Germinal center (tissue), 1 donor: ENCODE results near the gene TGFB2.

Source experiments
- DNase-seq: peaks from one replicate; pipeline ENCODE4 v3.0.0; 2012; ENCODE audit warnings: mixed read lengths, low spot score

TGFB2 gene

DNA sequence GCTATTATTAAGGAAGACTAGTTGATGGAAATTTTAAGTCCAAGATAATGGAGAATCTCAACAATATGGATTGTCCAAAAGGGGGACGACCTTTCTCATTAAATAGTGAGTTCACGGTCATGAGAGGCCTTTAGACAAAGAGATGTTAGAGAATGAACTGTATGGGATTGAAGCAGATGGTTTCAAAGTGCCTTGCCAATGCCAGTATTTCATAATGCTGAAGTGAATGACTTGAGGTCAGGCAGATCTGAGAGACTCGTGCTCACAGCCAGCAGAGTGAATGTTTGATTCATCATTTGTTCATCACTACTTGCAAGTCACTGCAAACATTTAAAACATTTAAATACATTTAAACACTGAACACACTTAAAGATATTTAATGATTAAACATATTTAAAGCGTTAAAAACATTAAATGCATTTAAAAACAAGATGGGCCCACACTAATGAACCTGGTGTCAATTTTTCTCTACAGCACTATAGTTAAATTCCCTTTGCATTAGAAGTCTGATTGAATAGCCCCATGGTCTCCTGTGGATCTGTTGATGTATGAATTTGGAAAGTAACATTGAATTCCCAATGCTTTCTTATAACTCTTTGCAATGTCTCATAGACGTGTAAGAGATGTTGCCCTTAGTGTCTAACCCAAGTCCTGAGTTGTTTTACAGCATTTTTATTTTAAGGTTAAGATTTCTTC lies 80.7 kb downstream of the TGFB2 start:
- no peak for DNase-seq

- no peak for DNase-seq
Observed at GRCh38 chr1:218426343-218426657, 81.2 kb downstream of the TGFB2 start.

- DNase-seq = no peak
Observed at GRCh38 chr1:218429301-218429700, 84.2 kb downstream of the TGFB2 start.

DNA sequence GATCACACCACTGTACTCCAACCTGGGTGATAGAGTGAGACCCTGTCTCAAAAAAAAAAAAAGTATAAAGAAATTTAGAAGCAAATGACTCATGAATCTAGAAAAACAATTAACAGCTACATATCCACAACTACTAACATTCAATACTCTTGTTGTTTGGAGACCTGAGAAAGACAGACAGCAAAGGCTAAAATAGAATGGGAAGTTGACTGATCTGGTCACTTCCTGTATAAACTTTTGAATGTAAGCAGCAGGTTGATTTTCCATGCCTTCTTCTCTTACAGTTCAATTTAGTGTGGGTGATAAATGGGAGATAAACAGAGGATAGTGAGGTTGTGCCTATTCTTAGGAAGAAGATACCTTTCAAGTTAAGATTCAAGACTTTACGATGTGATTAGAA lies 85.2 kb downstream of the TGFB2 start:
- DNase-seq = no peak

DNA sequence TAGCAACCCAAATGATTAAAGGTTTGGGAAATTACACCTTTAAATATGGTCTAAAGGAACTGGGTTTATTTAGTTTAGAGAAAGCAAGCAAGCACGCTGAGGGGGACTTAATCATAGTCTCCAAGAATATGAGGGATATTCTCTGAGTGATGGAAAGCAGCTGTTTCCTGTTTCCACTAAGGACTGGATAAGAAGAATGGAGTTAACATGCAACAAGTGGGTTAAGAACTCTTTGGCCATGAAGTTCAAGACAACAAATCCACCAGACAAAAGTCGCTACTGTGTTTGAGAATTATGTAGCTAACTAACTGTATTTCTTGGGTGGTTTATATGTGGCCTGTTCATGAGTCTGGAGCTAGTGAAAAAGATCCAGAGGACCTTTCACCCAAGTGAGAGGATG lies 85.7 kb downstream of the TGFB2 start:
- no peak for DNase-seq

GRCh38 chr1:218431476-218431875 lies 86.3 kb downstream of the TGFB2 start:
- no peak for DNase-seq

DNA sequence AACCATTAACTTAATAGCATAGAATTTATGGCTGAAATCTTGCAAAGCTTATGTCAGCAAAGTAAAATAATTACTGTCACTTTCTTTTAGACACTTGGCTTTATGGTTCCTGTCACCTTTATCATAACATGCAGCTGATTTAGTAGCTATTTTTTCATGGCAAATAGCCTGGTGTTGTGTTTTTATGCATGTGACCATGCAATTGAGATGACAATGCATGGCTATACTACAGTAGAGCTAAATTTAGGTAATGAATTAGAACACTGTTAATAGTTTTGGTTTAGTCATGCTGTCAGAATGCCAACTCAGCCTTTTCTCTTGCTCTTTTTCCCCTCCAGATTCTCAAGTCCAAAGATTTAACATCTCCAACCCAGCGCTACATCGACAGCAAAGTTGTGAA lies 88.6 kb downstream of the TGFB2 start:
- DNase-seq = no peak

DNA sequence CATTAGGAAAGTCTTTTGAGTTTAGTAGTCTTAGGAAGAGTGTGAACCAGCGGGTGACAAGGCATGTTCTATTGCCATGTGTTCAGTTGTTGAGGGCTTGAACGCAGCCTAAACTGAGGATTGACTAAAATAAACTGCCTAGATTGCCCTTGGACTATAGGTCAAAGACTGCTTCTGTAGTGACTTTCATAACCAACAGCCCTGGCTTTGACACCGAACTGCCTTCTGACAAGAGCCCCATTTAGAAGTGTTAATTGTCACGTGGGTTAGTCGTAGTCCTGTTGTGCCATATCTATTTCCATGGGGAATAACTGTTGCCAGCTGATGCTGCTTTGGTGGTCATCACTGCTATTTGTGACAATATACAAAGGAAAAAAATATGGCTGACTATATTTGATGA lies 90.4 kb downstream of the TGFB2 start:
- DNase-seq = no peak

DNA sequence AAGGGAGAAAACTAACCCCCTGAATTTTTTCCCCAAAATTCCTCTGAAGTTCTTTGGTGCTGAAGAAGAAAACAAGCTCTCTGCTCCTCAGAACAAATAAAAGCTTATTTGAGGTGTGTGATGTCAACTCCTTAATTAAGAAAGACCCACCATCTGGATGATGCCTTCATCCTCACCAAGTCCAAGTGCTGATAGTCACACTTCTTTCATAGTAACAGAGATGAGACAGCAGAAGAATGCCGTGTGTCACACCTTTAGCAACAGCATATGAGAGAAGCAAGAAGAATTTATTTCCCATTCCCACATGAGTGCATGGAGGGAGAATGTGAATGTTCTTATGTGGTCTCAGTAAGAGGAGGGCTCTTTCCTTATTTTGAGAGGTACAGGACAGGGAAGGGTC lies 91.2 kb downstream of the TGFB2 start:
- no peak for DNase-seq

DNA sequence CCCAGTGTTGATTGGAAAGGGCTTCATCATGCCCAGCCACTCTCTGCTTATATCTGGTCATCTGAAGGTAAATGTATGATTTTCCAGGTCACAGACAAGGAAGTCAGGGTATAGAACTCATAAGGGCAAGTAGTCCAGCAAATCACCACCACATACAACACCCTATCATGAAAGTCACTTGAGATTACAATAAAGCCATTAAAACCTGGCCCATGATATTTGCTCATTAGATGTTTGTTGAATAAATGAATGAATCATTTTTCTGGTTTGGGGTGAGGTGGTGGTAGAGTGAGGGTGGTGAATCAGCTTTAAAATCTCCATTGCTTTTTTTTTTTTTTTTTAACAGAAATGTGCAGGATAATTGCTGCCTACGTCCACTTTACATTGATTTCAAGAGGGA lies 91.9 kb downstream of the TGFB2 start:
- DNase-seq = no peak

GRCh38 chr1:218439541-218440295 lies 94.6 kb downstream of the TGFB2 start:
- no peak for DNase-seq

DNA sequence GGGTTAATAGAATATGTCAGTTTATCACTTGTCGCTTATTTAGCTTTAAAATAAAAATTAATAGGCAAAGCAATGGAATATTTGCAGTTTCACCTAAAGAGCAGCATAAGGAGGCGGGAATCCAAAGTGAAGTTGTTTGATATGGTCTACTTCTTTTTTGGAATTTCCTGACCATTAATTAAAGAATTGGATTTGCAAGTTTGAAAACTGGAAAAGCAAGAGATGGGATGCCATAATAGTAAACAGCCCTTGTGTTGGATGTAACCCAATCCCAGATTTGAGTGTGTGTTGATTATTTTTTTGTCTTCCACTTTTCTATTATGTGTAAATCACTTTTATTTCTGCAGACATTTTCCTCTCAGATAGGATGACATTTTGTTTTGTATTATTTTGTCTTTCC lies 98.1 kb downstream of the TGFB2 start:
- no peak for DNase-seq

- DNase-seq = no peak
Observed at GRCh38 chr1:218444173-218444572, 99.0 kb downstream of the TGFB2 start.

DNA sequence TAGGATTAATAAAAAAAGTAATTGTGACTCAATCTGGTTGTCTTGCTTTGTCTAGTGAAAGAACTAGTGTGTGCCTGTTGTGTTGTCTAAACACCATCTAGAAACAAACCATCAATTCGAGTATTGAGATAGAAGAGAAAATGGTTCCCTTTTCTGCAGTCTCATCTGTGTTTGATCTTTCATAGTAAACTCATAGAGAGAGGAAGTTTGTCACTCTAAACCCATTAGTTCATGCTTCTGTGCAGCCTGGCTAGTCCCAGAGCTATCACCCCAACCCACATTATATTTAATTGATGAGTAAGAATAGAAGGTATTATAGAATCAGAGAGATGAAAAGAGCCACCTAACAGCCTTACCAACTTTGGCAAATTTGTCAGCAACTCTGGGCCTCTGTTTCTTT lies 99.5 kb downstream of the TGFB2 start:
- no peak for DNase-seq

DNA sequence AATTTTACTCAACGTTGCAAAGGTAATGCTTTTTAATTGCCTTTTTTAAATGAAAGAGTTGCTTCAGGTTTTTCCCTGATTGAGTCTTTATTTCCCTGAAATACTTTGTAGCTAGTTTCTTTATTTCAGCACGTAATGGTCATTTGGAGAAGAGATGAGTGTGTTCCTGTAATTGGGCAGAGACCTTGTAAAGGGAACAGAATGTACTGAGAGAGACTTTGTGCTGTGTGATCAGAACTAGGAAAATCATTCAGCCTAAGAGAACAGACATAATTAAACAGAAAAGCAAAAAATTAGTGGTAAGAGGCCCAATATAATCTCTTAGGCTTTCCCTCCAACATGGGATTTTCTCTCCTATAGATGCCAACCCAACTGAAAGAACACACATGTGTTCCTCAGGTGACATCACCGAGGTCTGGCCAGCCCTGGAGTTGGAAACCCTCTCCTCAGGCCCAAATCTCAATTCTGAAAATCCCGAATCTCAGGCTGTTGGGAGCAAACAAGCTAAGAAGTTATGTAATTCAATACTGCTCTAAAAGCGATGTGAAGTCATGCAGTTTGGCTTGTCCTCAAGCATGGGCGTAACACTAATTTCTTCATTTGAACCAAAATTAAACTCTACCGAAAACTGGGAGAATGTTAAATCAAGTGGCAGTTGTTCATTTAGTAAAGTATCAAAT lies 102.0 kb downstream of the TGFB2 start:
- no peak for DNase-seq

DNA sequence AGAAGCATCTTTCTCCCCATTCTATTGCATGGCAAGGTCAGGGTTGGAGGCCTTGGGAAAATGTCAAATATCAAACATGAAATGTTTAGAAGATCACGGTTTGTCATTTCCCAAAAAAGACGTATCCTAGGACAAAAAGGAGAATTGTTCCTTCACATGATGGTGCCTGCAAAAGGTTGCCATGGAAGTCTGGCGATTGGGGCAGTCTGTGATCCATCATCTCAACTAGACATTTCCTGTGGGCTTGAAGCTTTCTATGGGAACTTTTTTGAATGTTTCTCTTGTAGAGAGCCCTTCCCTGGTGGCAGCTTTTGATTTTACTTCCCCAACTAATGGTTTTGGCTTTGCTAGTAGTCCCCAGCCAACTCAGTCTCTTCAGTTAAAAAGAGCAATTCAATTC lies 106.3 kb downstream of the TGFB2 start:
- no peak for DNase-seq

GRCh38 chr1:218454700-218455282 lies 109.7 kb downstream of the TGFB2 start:
- no peak for DNase-seq

- DNase-seq = no peak
Observed at GRCh38 chr1:218456444-218456843, 111.3 kb downstream of the TGFB2 start.

DNA sequence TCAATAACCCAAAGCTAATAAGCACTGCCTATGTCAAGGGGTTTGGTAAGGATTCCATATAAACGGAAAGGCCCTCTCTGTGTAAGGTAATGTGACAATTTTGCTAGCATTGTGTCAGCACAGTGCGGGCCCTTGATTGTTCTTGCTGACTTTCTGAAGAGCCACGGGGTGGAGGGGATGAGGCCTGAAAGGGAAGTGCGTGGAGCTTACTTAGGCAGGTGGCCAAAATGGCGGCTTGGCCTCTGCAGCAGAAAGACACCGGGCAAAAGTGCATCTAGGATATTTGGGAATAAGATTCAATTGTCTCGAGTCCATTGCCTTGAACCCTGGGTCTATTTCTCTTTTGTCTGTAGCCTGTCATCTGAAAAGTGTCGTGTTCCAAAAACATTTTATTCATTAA lies 114.3 kb downstream of the TGFB2 start:
- no peak for DNase-seq

GRCh38 chr1:218459878-218460711 lies 115.0 kb downstream of the TGFB2 start:
- no peak for DNase-seq

DNA sequence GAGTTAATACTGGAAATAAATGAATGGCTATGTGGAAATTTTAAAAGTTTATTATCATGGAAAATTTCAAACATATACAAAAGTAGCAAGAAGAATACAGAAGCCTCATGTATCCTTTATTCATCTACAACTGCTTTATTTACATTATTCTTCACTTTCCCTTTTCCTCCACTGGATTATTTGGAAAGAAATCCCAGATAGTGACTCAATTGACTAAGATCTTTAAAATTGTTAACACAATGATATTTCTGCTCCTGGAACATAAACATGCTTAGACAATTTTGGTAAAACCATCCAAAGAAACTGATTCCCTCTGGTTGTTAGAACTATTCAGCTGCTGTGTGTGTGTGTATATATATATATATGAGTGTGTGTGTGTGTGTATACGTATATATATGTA lies 116.2 kb downstream of the TGFB2 start:
- no peak for DNase-seq

DNA sequence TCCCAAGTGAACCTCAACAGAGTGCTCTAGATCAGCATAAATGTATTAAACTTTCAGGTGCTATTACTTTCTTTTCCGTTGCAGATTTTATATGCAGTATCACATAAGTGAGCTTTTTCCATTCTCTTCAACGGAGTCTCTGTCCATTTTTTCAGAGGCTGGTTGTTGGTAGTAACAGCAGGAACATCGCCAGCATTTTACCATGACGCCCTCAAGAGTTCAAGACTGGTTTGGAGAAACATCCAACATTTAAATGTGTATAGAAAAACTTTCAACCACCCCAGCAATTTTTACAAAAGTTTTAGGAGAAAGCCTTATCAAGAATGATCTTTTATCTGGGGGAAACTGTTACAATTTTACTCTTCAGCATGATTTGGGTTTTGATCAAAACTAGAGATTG lies 117.0 kb downstream of the TGFB2 start:
- DNase-seq = no peak
